Measurements from ENCODE around the gene NSG2.

Gene NSG2

DNA sequence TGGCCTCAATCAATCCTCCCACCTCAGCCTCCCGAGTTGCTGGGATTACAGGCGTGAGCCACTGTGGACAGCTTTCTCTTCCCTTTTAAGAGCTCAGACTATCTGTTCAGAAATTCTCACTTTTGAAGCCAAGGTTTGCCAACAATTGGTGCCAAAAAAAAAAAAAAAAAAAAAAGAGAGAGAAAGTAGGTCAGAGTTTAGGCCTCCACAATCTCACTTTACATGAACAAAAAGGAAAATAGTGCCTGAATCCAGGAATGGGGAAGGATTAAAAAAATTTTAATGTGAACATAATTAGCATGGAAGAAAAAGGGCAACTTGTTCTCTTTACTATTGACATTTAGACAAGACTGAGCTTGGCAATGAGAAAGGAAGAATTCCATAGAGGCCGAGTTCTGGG lies 94.1 kb downstream of the NSG2 start:
- no peak overlapping the region for H3K4me3 ChIP-seq (ENCODE audit: insufficient read depth, low read length, poor library complexity, severe bottlenecking)
- no peak overlapping the region for H3K4me2 ChIP-seq (ENCODE audit: low read depth, low read length, poor library complexity, severe bottlenecking)
- H3K9ac ChIP-seq (ENCODE audit: low read length) = no peak overlapping the region
- no peaks in the 10 kb centered on the region for H3K27me3 ChIP-seq (ENCODE audit: low read length)
- H2AFZ ChIP-seq (ENCODE audit: low read depth, low read length, severe bottlenecking) = no peak overlapping the region
- no peaks in the 10 kb centered on the region for H3K36me3 ChIP-seq (ENCODE audit: low read length)
- no peaks in the 10 kb centered on the region for H4K20me1 ChIP-seq (ENCODE audit: low read depth, low read length)
- no peaks in the 10 kb centered on the region for H3F3A ChIP-seq (ENCODE audit: insufficient read depth)
- no peak overlapping the region for H3K27ac ChIP-seq (ENCODE audit: low read depth, low read length)
- TF ChIP-seq, protein P1, sequence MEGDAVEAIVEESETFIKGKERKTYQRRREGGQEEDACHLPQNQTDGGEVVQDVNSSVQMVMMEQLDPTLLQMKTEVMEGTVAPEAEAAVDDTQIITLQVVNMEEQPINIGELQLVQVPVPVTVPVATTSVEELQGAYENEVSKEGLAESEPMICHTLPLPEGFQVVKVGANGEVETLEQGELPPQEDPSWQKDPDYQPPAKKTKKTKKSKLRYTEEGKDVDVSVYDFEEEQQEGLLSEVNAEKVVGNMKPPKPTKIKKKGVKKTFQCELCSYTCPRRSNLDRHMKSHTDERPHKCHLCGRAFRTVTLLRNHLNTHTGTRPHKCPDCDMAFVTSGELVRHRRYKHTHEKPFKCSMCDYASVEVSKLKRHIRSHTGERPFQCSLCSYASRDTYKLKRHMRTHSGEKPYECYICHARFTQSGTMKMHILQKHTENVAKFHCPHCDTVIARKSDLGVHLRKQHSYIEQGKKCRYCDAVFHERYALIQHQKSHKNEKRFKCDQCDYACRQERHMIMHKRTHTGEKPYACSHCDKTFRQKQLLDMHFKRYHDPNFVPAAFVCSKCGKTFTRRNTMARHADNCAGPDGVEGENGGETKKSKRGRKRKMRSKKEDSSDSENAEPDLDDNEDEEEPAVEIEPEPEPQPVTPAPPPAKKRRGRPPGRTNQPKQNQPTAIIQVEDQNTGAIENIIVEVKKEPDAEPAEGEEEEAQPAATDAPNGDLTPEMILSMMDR (IDR thresholded peaks at IDR 0.05; ENCODE audit: insufficient read depth, low read length, poor library complexity, severe bottlenecking) = no peak
- TF ChIP-seq EZH2phosphoT487 (conservative IDR thresholded peaks at IDR 0.05; ENCODE audit: low read length) = no peak
- H3K79me2 ChIP-seq (ENCODE audit: insufficient read depth, low read length) = no peaks in the 10 kb centered on the region
- no peaks in the 10 kb centered on the region for H3K9me2 ChIP-seq (replicated peaks; ENCODE audit: insufficient read depth, low read length)
- H3K9me3 ChIP-seq (ENCODE audit: insufficient read depth, low read length) = no peaks in the 10 kb centered on the region

DNA sequence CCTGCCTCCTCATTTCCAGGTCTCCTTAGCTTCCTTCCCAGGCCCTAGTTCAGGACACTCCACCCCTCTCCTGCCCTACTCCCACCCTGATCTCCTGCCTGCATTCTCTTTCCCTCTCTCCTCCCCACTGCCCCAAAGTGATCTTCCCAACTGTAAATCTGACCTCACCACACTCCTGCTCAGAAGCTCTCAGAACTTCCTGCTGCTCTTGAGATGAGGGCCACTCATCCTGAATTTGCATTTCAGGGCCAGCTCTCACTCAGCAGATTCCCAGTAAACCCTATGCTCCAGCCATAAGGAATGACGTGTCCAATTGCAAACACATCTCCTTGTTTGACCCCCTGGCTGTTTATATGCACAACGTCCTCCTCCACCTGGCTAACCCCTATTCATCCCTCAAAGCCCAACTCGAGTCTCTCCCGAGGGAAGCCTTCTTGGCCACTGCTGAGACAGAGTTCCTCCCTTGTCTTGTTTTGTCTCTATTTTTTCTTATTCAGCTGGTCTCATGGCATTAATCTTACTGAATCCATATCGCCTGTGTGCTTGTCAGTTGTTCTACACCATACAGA lies 95.0 kb downstream of the NSG2 start:
- H3K27ac ChIP-seq (ENCODE audit: low read depth, low read length) = no peak overlapping the region
- H3F3A ChIP-seq (ENCODE audit: insufficient read depth) = no peaks in the 10 kb centered on the region
- H4K20me1 ChIP-seq (ENCODE audit: low read depth, low read length) = no peaks in the 10 kb centered on the region

DNA sequence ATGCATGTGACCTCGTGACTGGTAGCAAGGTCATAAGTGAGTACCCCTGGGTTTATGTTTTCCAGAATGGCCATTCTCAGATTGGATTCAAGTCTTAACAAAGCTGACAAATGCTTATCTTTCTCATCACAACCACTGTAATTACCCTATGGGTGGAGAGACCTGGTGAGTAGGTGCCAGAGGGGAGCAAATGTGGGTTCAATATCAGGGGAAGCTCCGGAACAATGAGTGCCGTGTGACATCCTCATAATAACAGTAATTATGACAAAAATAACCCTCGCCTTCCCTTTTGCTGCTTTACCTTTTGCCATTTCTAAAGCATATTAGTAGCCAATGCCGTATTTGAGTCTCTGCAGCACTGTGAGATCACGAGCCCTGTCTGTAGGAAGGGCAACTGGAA lies 95.9 kb downstream of the NSG2 start:
- H3K79me2 ChIP-seq (ENCODE audit: insufficient read depth, low read length) = no peaks in the 10 kb centered on the region
- no peak overlapping the region for H3K9ac ChIP-seq (ENCODE audit: low read length)
- H3K4me3 ChIP-seq (ENCODE audit: insufficient read depth, low read length, poor library complexity, severe bottlenecking) = no peak overlapping the region
- H3K27me3 ChIP-seq (ENCODE audit: low read length) = no peaks in the 10 kb centered on the region
- no peaks in the 10 kb centered on the region for H4K20me1 ChIP-seq (ENCODE audit: low read depth, low read length)
- H2AFZ ChIP-seq (ENCODE audit: low read depth, low read length, severe bottlenecking) = no peak overlapping the region
- H3K9me2 ChIP-seq (replicated peaks; ENCODE audit: insufficient read depth, low read length) = no peaks in the 10 kb centered on the region
- no peak overlapping the region for H3K4me2 ChIP-seq (ENCODE audit: low read depth, low read length, poor library complexity, severe bottlenecking)
- no peak for TF ChIP-seq EZH2phosphoT487 (conservative IDR thresholded peaks at IDR 0.05; ENCODE audit: low read length)
- no peaks in the 10 kb centered on the region for H3F3A ChIP-seq (ENCODE audit: insufficient read depth)
- H3K27ac ChIP-seq (ENCODE audit: low read depth, low read length) = no peak overlapping the region
- no peaks in the 10 kb centered on the region for H3K36me3 ChIP-seq (ENCODE audit: low read length)
- no peaks in the 10 kb centered on the region for H3K9me3 ChIP-seq (ENCODE audit: insufficient read depth, low read length)

More for the DNA sequence above, 95.0 kb downstream of the NSG2 start:
- H2AFZ ChIP-seq (ENCODE audit: low read depth, low read length, severe bottlenecking) = no peak overlapping the region
- no peaks in the 10 kb centered on the region for H3K79me2 ChIP-seq (ENCODE audit: insufficient read depth, low read length)
- H3K4me2 ChIP-seq (ENCODE audit: low read depth, low read length, poor library complexity, severe bottlenecking) = no peak overlapping the region
- H3K9me3 ChIP-seq (ENCODE audit: insufficient read depth, low read length) = no peaks in the 10 kb centered on the region
- no peaks in the 10 kb centered on the region for H3K9me2 ChIP-seq (replicated peaks; ENCODE audit: insufficient read depth, low read length)
- no peak overlapping the region for H3K4me3 ChIP-seq (ENCODE audit: insufficient read depth, low read length, poor library complexity, severe bottlenecking)
- H3K36me3 ChIP-seq (ENCODE audit: low read length) = no peaks in the 10 kb centered on the region
- H3K9ac ChIP-seq (ENCODE audit: low read length) = no peak overlapping the region
- TF ChIP-seq, protein P1 (IDR thresholded peaks at IDR 0.05; ENCODE audit: insufficient read depth, low read length, poor library complexity, severe bottlenecking) = no peak
- TF ChIP-seq EZH2phosphoT487 (conservative IDR thresholded peaks at IDR 0.05; ENCODE audit: low read length) = no peak
- H3K27me3 ChIP-seq (ENCODE audit: low read length) = no peaks in the 10 kb centered on the region

DNA sequence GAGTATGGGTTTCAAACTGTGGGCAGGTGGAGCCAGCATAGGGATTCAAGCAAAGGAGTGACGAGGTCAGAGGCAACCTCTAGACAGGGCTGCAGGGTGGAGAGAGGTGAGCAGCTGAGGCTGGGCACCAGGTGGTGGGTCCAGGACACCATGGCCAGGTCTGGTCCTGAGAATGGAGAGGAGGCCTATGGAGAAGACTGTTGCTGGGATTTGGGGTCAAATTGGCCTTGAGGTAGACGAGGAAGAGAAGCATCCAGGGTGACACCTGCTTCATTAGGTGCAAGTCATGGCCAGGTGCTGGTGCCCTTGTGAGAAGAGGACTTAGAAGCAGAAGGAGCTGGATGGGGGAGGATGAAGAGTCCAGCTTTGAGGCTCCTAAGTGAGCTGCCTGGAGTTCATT lies 99.6 kb downstream of the NSG2 start:
- no peaks in the 10 kb centered on the region for H3K36me3 ChIP-seq (ENCODE audit: low read length)
- H3F3A ChIP-seq (ENCODE audit: insufficient read depth) = no peaks in the 10 kb centered on the region
- H3K9ac ChIP-seq (ENCODE audit: low read length) = no peak overlapping the region
- H3K79me2 ChIP-seq (ENCODE audit: insufficient read depth, low read length) = no peaks in the 10 kb centered on the region
- H3K27ac ChIP-seq (ENCODE audit: low read depth, low read length) = no peak overlapping the region
- no peak overlapping the region for H3K4me2 ChIP-seq (ENCODE audit: low read depth, low read length, poor library complexity, severe bottlenecking)
- no peaks in the 10 kb centered on the region for H3K9me2 ChIP-seq (replicated peaks; ENCODE audit: insufficient read depth, low read length)
- H3K9me3 ChIP-seq (ENCODE audit: insufficient read depth, low read length) = no peaks in the 10 kb centered on the region
- TF ChIP-seq, protein P1 (IDR thresholded peaks at IDR 0.05; ENCODE audit: insufficient read depth, low read length, poor library complexity, severe bottlenecking) = no peak
- no peak for TF ChIP-seq EZH2phosphoT487 (conservative IDR thresholded peaks at IDR 0.05; ENCODE audit: low read length)
- no peaks in the 10 kb centered on the region for H4K20me1 ChIP-seq (ENCODE audit: low read depth, low read length)
- no peak overlapping the region for H3K4me3 ChIP-seq (ENCODE audit: insufficient read depth, low read length, poor library complexity, severe bottlenecking)
- no peaks in the 10 kb centered on the region for H3K27me3 ChIP-seq (ENCODE audit: low read length)
- no peak overlapping the region for H2AFZ ChIP-seq (ENCODE audit: low read depth, low read length, severe bottlenecking)

All from SU-DHL-6 (cell line).